Measurements from ENCODE around the gene UGCG.
"Not testable (repeated sequence)": the region's sequence is repeated elsewhere in the genome, so short reads cannot be mapped to it uniquely, and the experiment has no call there.

Gene UGCG

DNA sequence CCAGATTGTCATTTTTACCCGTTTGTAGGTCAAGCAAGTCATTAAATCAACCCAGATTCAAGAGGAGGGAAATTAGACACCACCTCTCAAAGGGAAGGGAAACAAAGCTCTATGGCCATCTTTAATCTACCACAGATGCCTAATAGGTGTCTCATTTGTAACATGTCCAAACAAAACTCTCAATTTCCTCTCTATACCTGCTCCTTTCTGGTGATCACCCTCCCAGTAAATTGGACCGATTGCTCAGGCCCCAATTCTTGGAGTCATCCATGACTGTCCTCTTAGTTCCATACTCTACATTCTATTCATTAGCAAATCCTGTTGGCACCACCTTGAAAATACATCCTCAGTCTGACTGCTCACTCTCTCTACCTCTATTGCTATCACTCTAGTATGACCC is 22.1 kb upstream of the UGCG start:
- Histone ChIP-seq H3K79me2 (no peaks in the 10 kb centered on the region), H3K9ac (no peak overlapping the region), H3K27me3 (ENCODE audit: control insufficient read depth, insufficient read depth, low read length) (no peaks in the 10 kb centered on the region), H3K4me1 (no peaks in the 10 kb centered on the region), H2AFZ (no peak overlapping the region), H3K4me2 (ENCODE audit: low read length) (no peak overlapping the region), H3K27ac (no peak overlapping the region), H3K4me3 (ENCODE audit: low read depth, low read length) (no peak overlapping the region), H3K36me3 (ENCODE audit: control insufficient read depth, insufficient read depth, low read length) (no peaks in the 10 kb centered on the region), H3K9me3 (ENCODE audit: control insufficient read depth, low read length) (no peaks in the 10 kb centered on the region)
- TF ChIP-seq, protein P1, sequence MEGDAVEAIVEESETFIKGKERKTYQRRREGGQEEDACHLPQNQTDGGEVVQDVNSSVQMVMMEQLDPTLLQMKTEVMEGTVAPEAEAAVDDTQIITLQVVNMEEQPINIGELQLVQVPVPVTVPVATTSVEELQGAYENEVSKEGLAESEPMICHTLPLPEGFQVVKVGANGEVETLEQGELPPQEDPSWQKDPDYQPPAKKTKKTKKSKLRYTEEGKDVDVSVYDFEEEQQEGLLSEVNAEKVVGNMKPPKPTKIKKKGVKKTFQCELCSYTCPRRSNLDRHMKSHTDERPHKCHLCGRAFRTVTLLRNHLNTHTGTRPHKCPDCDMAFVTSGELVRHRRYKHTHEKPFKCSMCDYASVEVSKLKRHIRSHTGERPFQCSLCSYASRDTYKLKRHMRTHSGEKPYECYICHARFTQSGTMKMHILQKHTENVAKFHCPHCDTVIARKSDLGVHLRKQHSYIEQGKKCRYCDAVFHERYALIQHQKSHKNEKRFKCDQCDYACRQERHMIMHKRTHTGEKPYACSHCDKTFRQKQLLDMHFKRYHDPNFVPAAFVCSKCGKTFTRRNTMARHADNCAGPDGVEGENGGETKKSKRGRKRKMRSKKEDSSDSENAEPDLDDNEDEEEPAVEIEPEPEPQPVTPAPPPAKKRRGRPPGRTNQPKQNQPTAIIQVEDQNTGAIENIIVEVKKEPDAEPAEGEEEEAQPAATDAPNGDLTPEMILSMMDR (IDR thresholded peaks at IDR 0.05) = no peak

DNA sequence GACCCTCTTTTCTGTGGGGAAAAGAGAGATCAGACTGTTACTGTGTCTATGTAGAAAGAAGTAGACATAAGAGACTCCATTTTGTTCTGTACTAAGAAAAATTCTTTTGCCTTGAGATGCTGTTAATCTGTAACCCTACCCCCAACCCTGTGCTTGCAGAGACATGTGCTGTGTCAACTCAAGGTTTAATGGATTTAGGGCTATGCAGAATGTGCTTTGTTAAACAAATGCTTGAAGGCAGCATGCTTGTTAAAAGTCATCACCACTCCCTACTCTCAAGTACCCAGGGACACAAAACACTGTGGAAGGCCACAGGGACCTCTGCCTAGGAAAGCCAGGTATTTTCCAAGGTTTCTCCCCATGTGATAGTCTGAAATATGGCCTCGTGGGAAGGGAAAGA is 21.3 kb upstream of the UGCG start:
- H2AFZ ChIP-seq; H3K9ac ChIP-seq; H3K79me2 ChIP-seq; H3K27me3 ChIP-seq (ENCODE audit: control insufficient read depth, insufficient read depth, low read length); H3K27ac ChIP-seq; H3K36me3 ChIP-seq (ENCODE audit: control insufficient read depth, insufficient read depth, low read length); H3K9me3 ChIP-seq (ENCODE audit: control insufficient read depth, low read length); H3K4me3 ChIP-seq (ENCODE audit: low read depth, low read length); H3K4me1 ChIP-seq; H3K4me2 ChIP-seq (ENCODE audit: low read length): not testable (repeated sequence)

DNA sequence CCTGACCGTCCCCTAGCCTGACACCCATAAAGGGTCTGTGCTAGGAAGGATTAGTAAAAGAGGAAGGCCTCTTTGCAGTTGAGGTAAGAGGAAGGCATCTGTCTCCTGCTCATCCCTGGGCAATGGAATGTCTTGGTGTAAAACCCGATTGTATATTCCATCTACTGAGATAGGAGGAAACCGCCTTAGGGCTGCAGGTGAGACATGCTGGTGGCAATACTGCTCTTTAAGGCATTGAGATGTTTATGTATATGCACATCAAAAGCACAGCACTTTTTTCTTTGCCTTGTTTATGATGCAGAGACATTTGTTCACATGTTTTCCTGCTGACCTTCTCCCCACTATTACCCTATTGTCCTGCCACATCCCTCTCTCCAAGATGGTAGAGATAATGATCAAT is 20.9 kb upstream of the UGCG start:
- not testable (repeated sequence) for H3K79me2 ChIP-seq; H3K4me1 ChIP-seq; H2AFZ ChIP-seq; H3K9ac ChIP-seq; H3K36me3 ChIP-seq (ENCODE audit: control insufficient read depth, insufficient read depth, low read length); H3K4me2 ChIP-seq (ENCODE audit: low read length); H3K27me3 ChIP-seq (ENCODE audit: control insufficient read depth, insufficient read depth, low read length); H3K4me3 ChIP-seq (ENCODE audit: low read depth, low read length); H3K9me3 ChIP-seq (ENCODE audit: control insufficient read depth, low read length); H3K27ac ChIP-seq

DNA sequence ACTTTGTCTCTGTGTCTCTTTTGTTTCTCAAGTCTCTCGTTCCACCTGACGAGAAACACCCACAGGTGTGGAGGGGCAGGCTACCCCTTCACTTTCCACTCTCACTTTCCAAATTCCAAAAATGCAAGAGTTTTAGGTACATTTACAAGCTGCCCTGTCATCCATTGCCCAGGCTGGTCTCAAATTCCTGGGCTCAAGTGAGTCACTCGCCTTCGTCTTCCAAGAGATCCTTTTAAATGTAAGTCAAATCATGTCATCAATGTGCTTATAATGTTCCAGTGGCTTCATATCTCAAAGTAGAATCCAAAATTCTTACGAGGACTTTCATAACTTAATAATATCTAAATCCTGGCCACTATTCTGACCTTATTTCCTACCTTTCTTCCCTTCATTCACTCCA is 20.4 kb upstream of the UGCG start:
- no peak overlapping the region for H3K27ac ChIP-seq
- no peak overlapping the region for H3K4me2 ChIP-seq (ENCODE audit: low read length)
- no peaks in the 10 kb centered on the region for H3K36me3 ChIP-seq (ENCODE audit: control insufficient read depth, insufficient read depth, low read length)
- no peaks in the 10 kb centered on the region for H3K4me1 ChIP-seq
- H3K79me2 ChIP-seq = no peaks in the 10 kb centered on the region
- no peak overlapping the region for H3K4me3 ChIP-seq (ENCODE audit: low read depth, low read length)
- H2AFZ ChIP-seq = no peak overlapping the region
- no peak overlapping the region for H3K9ac ChIP-seq
- H3K27me3 ChIP-seq (ENCODE audit: control insufficient read depth, insufficient read depth, low read length) = no peaks in the 10 kb centered on the region
- TF ChIP-seq, protein P1 (IDR thresholded peaks at IDR 0.05) = no peak
- H3K9me3 ChIP-seq (ENCODE audit: control insufficient read depth, low read length) = no peaks in the 10 kb centered on the region

DNA sequence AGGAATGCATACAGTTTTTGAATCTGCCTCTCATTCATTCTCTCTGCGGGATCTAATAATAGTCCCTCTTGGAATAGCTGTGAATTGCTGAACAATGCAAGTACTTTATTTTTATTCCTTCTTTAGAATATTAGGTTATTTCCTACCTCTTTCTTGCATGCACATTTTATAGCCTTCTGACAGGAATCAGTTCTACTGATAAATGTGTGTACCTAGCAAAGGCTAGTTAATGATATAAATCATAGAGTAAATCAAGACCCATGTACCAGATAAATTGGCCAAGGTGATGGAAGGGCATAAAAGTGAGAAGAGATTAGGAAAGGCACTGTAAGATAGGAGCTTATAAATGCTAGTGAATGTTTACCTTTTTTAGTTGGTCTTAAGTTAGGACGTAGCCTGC is 19.2 kb upstream of the UGCG start:
- Histone ChIP-seq H3K4me1 (no peaks in the 10 kb centered on the region), H3K36me3 (ENCODE audit: control insufficient read depth, insufficient read depth, low read length) (no peaks in the 10 kb centered on the region), H3K9me3 (ENCODE audit: control insufficient read depth, low read length) (no peaks in the 10 kb centered on the region), H3K27ac (no peak overlapping the region), H3K79me2 (no peaks in the 10 kb centered on the region), H3K9ac (no peak overlapping the region), H3K27me3 (ENCODE audit: control insufficient read depth, insufficient read depth, low read length) (no peaks in the 10 kb centered on the region), H3K4me2 (ENCODE audit: low read length) (no peak overlapping the region), H2AFZ (no peak overlapping the region), H3K4me3 (ENCODE audit: low read depth, low read length) (no peak overlapping the region)
- TF ChIP-seq, protein P1 (IDR thresholded peaks at IDR 0.05) = no peak

DNA sequence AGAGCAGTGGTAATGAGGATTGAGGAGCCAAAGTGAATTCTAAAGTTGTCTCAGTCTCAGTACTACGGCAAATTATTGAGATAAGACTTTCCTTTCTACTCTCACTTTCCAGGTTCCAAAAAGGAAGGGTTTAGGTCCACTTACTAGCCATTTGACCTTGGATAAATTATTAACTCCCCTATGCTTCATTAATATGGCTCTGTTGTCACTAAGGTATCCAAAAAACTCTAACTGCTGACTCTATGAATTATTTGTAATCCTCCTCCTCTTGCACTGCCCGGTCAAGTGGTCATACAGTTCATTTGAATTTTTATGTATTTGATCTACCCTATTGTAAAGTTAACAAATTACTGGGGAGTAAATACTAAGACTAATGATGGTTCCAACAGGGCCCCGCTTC is 17.7 kb upstream of the UGCG start:
- Histone ChIP-seq H3K36me3 (ENCODE audit: control insufficient read depth, insufficient read depth, low read length) (no peaks in the 10 kb centered on the region), H3K4me2 (ENCODE audit: low read length) (no peak overlapping the region), H3K79me2 (no peaks in the 10 kb centered on the region), H3K9me3 (ENCODE audit: control insufficient read depth, low read length) (no peaks in the 10 kb centered on the region), H3K27me3 (ENCODE audit: control insufficient read depth, insufficient read depth, low read length) (no peaks in the 10 kb centered on the region), H3K9ac (no peak overlapping the region), H3K27ac (no peak overlapping the region), H3K4me3 (ENCODE audit: low read depth, low read length) (no peak overlapping the region), H3K4me1 (no peaks in the 10 kb centered on the region), H2AFZ (no peak overlapping the region)
- TF ChIP-seq, protein P1 (IDR thresholded peaks at IDR 0.05) = no peak

All from parathyroid adenoma (tissue), 2 donors.